GM19395 (cell line): Measurements from ENCODE around the gene ZDHHC1.
"Not testable (repeated sequence)": the region's sequence is repeated elsewhere in the genome, so short reads cannot be mapped to it uniquely, and the experiment has no call there.

ENCODE experiments used
- ATAC-seq: cut with Tn5 transposase; IDR thresholded peaks from one replicate; pipeline ENCODE4 v1.9.1; 2021; ENCODE audit warnings: mild to moderate bottlenecking, moderate library complexity; ENCODE audit not compliant: unreplicated experiment

ZDHHC1 gene

GRCh38 chr16:67378642-67379041, 37.6 kb downstream of the ZDHHC1 start:
- ATAC-seq: no peak

DNA sequence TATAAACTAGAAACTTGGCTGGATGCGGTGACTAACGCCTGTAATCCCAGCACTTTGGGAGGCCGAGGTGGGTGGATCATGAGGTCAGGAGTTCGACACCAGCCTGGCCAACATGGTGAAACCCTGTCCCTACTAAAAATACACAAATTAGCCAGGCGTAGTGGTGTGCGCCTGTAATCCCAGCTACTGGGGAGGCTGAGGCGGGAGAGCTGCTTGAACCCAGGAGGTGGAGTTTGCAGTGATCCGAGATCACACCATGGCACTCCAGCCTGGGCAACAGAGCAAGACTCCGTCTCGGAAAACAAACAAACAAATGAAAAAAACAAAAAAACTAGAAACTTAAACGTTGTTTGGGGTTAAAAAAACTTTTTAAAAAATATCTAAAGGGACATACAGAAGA, 40.3 kb downstream of the ZDHHC1 start:
- ATAC-seq: not testable (repeated sequence)

DNA sequence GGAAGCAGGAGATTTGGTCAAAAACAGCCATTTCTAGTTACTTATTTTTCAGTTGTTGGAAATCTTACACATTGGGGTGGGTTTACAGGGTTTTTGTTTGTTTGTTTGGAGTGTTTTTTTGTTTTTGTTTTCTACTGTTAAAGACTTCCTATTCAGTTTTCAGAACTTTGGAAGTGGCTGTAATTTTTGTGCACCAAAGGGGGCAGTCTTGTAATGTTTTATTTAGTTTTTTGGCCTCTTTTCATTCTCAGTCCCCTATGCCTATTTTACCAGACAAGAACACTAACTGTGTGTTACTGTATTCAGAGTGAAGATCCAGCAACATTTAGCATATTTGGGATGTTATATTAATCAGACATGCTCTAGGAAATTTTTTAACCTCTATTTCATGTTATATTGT, 43.6 kb downstream of the ZDHHC1 start:
- no peak for ATAC-seq

DNA sequence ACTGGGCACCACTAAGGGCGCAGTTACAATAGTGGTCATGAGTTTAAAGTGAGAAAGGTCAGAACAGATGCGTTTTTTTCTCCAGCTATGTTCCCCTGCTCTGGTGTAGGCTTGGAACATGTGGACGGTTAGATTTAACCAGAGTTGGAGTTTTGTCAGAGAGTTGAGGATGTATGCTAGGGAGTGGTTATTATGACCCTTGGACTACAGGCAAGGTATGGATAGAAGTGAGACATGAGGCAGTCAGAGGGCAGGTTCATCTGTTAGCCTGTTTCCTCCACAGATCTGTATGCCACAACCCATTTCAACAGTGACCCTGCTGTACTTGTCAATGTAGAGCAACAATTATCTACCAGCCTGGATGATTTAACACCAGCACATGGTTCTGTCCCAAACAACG, 45.6 kb downstream of the ZDHHC1 start:
- ATAC-seq: no peak

DNA sequence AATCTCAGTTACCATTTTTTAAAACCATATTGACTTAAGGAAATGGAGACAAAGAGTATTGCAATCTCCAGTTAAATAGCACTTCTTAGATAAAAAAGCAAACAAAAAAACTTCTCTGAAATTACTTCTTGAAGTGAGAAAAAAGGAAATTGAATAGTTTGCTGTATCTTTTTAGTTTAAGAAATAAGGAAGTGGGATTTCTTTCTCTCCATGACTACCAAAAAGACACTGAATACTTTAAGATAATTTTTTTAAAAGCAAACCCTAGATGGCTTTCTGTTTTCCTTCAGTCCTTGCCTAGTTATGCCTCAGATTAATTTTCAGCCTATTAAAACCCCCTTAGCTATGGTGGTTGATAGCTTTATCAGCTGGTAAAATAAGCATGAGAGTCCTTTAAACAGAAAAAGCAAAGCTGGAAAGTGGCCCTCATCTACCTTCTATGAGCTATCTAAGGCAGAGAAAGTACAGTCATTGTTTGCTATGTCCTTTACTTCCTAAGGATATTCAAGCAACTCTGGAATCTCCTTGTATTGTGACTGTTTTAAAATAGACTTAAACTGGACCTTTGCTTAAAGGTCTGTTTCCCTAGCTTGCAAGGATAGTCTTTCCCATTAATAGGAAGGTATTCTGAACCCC, 51.6 kb downstream of the ZDHHC1 start:
- ATAC-seq: no peak

- ATAC-seq: no peak
Measured at GRCh38 chr16:67361038-67361437, 55.2 kb downstream of the ZDHHC1 start.

DNA sequence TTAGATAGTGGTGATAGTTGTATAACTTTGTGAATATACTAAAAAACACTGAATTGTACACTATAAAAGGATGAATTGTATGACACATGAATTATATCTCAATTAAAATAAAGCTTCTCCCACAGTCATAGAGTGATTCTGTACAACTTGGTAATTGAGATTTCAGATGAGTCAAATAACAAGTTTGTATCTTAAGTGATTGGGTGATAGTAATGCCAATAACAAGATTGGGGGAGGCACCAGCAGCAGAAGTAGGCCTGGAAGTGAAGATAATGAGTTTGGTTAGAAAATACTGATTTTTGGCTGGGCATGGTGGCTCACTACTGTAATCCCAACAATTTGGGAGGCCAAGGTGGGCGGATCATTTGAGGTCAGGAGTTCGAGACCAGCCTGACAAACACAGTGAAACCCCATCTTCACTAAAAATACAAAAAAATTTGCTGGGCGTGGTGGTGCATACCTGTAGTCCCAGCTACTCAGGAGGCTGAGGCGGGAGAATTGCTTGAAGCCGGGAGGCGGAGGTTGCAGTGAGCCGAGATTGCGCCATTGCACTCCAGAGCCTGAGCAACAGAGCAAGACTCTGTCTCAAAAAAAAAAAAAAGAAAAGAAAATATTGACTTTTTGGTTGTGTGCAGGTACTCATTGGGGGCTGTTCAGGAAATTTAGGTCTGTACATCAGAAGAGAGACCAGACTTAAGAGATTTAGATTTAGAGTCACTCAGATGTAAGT, 56.6 kb downstream of the ZDHHC1 start:
- ATAC-seq: not testable (repeated sequence)

- no peak for ATAC-seq
Measured at GRCh38 chr16:67357561-67357960, 58.7 kb downstream of the ZDHHC1 start.

- no peak for ATAC-seq
Measured at GRCh38 chr16:67356396-67356795, 59.9 kb downstream of the ZDHHC1 start.

GRCh38 chr16:67352463-67352862, 63.8 kb downstream of the ZDHHC1 start:
- ATAC-seq: not testable (repeated sequence)

- no peak for ATAC-seq
Measured at GRCh38 chr16:67350324-67350723, 66.0 kb downstream of the ZDHHC1 start.

- ATAC-seq: no peak
Measured at GRCh38 chr16:67349172-67349571, 67.1 kb downstream of the ZDHHC1 start.

- no peak for ATAC-seq
Measured at GRCh38 chr16:67346341-67346740, 69.9 kb downstream of the ZDHHC1 start.

DNA sequence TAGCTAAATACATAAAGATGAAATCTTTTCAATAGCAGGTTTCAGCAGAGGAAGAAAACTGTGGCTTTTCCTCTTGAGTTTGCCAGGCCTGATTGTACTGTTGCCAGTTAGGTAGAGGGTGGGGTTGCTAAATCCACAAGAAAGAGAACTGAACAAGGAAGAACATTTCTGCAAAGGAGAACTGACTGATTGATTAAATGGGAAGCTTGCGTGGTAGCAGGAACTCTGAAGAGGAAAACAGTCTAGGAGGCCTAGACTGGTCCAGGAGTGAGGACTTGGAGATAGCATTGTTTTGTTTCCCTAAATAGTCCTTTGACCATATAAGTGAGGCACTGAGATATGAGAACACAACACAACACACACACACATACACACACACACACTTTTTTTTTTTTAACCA, 70.9 kb downstream of the ZDHHC1 start:
- ATAC-seq: no peak
